NB4 (cell line): Measurements from ENCODE around the gene PRH1.

Experiments used
- POLR2A ChIP-seq: IDR thresholded peaks from 2 replicates; pipeline ENCODE4 v1.6.1; 2011; ENCODE audit warnings: mild to moderate bottlenecking; ENCODE audit not compliant: insufficient read length; ENCODE audit errors: extremely low read depth
- TF ChIP-seq, protein P1 (sequence below): IDR thresholded peaks from one replicate; pipeline ENCODE4 v1.5.1; 2012; ENCODE audit warnings: low read depth, low read length

DNA sequence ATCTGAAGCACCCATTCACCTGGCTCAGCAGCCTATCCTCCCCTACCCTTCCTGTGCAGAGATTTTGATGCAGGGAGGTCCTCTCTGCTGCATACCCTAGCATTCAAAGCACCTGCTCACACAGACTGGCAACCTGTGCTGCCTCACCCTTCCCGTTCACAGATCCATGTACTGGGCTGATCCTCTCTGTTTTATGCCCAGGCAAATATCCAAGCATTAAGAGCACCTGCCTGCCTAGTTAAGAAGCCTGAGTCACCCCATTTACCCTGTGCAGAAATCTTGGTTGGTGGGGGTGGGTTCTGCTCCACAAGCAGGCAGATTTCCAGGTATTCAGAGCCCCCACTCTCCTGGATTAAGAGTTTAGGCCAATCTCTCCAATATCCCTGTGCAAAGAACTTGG lies 16.9 kb upstream of the PRH1 start:
- TF ChIP-seq, protein P1, sequence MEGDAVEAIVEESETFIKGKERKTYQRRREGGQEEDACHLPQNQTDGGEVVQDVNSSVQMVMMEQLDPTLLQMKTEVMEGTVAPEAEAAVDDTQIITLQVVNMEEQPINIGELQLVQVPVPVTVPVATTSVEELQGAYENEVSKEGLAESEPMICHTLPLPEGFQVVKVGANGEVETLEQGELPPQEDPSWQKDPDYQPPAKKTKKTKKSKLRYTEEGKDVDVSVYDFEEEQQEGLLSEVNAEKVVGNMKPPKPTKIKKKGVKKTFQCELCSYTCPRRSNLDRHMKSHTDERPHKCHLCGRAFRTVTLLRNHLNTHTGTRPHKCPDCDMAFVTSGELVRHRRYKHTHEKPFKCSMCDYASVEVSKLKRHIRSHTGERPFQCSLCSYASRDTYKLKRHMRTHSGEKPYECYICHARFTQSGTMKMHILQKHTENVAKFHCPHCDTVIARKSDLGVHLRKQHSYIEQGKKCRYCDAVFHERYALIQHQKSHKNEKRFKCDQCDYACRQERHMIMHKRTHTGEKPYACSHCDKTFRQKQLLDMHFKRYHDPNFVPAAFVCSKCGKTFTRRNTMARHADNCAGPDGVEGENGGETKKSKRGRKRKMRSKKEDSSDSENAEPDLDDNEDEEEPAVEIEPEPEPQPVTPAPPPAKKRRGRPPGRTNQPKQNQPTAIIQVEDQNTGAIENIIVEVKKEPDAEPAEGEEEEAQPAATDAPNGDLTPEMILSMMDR: no peak
- no peak for TF ChIP-seq POLR2A
